ENCODE measurements around the gene MST1.
"Not testable (repeated sequence)": the region's sequence is repeated elsewhere in the genome, so short reads cannot be mapped to it uniquely, and the experiment has no call there.

Gene MST1

DNA sequence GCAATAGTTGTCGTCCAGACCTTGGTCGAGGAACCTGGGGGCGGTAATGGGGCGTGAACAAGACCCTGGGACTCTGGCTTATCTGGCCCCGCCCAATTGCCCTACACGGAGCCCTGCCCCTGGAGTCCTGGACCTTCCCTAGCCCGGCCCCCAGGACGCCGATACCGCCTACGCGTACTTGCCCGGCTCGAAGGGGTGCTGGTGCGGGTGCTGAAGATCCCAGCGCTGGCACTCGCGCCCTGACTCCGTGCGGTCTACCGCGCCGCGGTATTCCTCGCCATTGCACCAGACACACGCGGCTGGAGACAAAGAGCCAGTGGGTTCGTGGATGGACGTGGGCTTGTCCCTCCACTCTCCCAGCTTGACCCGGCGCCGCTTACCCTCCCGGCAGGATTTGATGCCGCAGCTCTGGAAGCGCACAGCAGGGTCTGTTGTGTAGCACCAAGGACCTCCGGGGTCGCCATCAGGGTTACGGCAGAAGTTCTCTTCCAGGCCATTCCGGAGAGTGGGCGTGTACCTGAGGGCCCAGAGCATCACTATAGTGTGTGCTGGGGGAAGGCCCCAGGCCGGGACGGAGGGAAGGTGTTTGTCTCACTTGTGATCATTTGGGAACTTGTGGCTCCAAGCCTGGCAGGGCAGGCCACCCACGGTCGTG, 2.4 kb downstream of the MST1 start:
- DNase-seq (ENCODE audit: low read depth): peak; percentile 58
- H3K4me3 ChIP-seq (replicated peaks; ENCODE audit: low read depth, low read length): peak overlapping the region; percentile 40

DNA sequence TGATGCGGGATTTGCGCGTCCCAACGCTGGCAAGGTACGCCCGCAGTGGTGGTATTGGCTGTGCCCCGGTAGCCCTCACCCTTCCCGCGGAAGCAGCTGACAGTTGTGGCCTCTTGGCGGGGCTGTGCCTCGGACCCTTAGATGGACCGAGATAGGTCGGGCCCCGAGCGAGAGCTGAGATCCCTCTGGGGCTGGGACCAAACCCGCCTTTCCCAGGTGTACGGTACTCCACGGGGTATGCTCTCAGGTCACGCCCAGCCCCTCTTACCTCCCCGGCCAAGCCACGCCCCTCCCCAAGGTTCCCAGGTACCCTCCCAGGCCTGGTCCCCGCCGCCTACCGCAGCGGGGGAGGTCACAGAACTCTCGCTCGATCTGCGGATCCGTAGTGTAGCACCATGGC, 2.9 kb downstream of the MST1 start:
- H3K4me3 ChIP-seq (replicated peaks; ENCODE audit: low read depth, low read length): peak overlapping the region; percentile 40
- DNase-seq (ENCODE audit: low read depth): not testable (repeated sequence)

GRCh38 chr3:49685846-49686245, 3.4 kb downstream of the MST1 start:
- DNase-seq (ENCODE audit: low read depth): not testable (repeated sequence)

DNA sequence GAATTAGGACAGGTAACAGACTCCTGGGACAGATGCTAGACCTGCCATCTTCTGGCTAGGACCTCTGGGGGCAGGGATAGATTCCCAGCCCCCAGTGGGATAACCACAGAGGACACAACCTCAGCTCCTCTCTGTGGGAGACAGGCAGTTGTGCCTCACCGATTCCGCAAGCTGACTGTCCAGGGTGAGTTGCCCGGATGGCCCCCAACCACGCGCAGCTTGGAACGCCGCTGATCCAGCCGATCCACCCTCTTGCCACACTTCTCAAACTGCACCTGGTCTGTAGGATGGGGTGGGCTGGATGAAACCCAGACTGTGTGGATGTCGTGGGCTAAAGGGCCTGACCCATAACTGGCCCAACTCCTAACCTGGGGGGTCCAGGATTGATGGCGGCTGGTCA, 4.2 kb downstream of the MST1 start:
- not testable (repeated sequence) for DNase-seq (ENCODE audit: low read depth)

More at GRCh38 chr3:49685846-49686245, 3.4 kb downstream of the MST1 start:
- not testable (repeated sequence) for H3K4me3 ChIP-seq (replicated peaks; ENCODE audit: low read depth, low read length)

DNA sequence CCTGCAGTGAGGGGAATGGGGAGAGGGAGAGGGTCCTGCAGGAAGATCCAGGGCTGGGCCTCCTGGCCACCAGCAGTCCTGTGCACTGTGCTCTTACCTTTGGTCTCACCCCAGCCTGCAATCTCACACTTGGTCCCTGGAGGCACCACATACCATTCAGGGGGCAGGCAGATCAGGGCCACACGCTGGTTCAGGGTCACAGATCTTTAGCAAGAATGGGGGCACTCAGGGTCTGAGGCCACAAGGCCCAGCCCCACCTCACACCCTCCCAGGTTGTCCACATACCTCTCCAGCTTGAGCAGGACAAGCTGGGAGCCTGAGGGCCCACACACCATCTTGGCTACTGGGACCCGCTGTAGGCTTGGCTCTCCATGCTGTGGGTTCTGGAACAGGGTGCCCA, 4.8 kb downstream of the MST1 start:
- not testable (repeated sequence) for H3K4me3 ChIP-seq (replicated peaks; ENCODE audit: low read depth, low read length); DNase-seq (ENCODE audit: low read depth)

More for the DNA sequence above, 4.2 kb downstream of the MST1 start:
- not testable (repeated sequence) for H3K4me3 ChIP-seq (replicated peaks; ENCODE audit: low read depth, low read length)

- H3K4me3 ChIP-seq (replicated peaks; ENCODE audit: low read depth, low read length): no peak overlapping the region
- no peak for DNase-seq (ENCODE audit: low read depth)
- TF ChIP-seq, protein P1, sequence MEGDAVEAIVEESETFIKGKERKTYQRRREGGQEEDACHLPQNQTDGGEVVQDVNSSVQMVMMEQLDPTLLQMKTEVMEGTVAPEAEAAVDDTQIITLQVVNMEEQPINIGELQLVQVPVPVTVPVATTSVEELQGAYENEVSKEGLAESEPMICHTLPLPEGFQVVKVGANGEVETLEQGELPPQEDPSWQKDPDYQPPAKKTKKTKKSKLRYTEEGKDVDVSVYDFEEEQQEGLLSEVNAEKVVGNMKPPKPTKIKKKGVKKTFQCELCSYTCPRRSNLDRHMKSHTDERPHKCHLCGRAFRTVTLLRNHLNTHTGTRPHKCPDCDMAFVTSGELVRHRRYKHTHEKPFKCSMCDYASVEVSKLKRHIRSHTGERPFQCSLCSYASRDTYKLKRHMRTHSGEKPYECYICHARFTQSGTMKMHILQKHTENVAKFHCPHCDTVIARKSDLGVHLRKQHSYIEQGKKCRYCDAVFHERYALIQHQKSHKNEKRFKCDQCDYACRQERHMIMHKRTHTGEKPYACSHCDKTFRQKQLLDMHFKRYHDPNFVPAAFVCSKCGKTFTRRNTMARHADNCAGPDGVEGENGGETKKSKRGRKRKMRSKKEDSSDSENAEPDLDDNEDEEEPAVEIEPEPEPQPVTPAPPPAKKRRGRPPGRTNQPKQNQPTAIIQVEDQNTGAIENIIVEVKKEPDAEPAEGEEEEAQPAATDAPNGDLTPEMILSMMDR (IDR thresholded peaks at IDR 0.05; ENCODE audit: low read length, missing control alignments): no peak
Measured at GRCh38 chr3:49683162-49683561, 6.1 kb downstream of the MST1 start.

DNA sequence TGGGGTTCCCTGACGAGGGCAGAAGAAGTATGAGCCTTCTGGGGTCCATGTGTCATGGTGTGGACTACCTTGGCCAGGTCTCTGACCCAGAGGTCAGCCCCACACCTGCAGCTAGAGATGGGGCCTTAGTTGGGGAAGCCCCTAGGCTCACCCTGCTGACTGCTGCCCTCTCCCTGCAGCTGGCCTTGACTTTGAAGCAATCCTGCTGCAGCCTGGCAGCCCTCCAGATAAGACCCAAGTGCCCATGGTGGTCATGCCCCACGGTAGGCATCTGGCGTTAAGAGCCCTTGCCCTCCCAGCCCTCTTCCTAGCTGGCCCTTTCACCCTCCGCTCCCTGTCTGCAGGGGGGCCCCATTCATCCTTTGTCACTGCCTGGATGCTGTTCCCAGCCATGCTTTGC, 7.7 kb downstream of the MST1 start:
- TF ChIP-seq, protein P1 (IDR thresholded peaks at IDR 0.05; ENCODE audit: low read length, missing control alignments): no peak
- no peak for DNase-seq (ENCODE audit: low read depth)
- H3K4me3 ChIP-seq (replicated peaks; ENCODE audit: low read depth, low read length): no peak overlapping the region

- DNase-seq (ENCODE audit: low read depth): no peak
- TF ChIP-seq, protein P1 (IDR thresholded peaks at IDR 0.05; ENCODE audit: low read length, missing control alignments): no peak
- H3K4me3 ChIP-seq (replicated peaks; ENCODE audit: low read depth, low read length): no peak overlapping the region
Measured at GRCh38 chr3:49681232-49681522, 8.1 kb downstream of the MST1 start.

- DNase-seq (ENCODE audit: low read depth): no peak
- H3K4me3 ChIP-seq (replicated peaks; ENCODE audit: low read depth, low read length): no peak overlapping the region
- TF ChIP-seq, protein P1 (IDR thresholded peaks at IDR 0.05; ENCODE audit: low read length, missing control alignments): no peak
Measured at GRCh38 chr3:49680493-49681231, 8.6 kb downstream of the MST1 start.
